ENCODE measurements around the gene LIN9. TPM values are rescaled to one million over a fixed set of nuclear protein-coding genes. Genes with fewer than 3 reads are reported as not detected.

Gene LIN9
- total and polyA plus RNA-seq, 2 of the 13 experiments (the other 11 are each of a cell fraction or from before 2014, with no cell fraction given) = 3.0 to 10.0 TPM

- TF ChIP-seq LBX2 (CRISPR knock-in tag; IDR thresholded peaks at IDR 0.05; ENCODE audit: borderline replicate concordance) (no peak; the same call in none of the 2 replicates), PCBP1 (IDR thresholded peaks at IDR 0.05; ENCODE audit: borderline replicate concordance, low read depth, low read length) (peak; percentile 93; the same call in 1 of the 2 replicates), NFYB (CRISPR knock-in tag; IDR thresholded peaks at IDR 0.05) (peak; percentile 11; the same call in 1 of the 2 replicates), PAX8 (CRISPR knock-in tag; IDR thresholded peaks at IDR 0.05; ENCODE audit: borderline replicate concordance) (peak; percentile 31; the same call in 1 of the 2 replicates), NONO (IDR thresholded peaks at IDR 0.05) (no peak), NONO (CRISPR knock-in tag; conservative IDR thresholded peaks at IDR 0.05) (no peak; the same call in 1 of the 2 replicates), ZNF83 (CRISPR knock-in tag; IDR thresholded peaks at IDR 0.05; ENCODE audit: borderline replicate concordance) (no peak), KLF12 (CRISPR knock-in tag; IDR thresholded peaks at IDR 0.05; ENCODE audit: borderline replicate concordance) (peak; percentile 76), GFI1 (CRISPR knock-in tag; IDR thresholded peaks at IDR 0.05; ENCODE audit: borderline replicate concordance) (peak; percentile 29; the same call in 1 of the 2 replicates), ZNF101 (CRISPR knock-in tag; IDR thresholded peaks at IDR 0.05; ENCODE audit: borderline replicate concordance, low read depth) (0 out of 2 replicates have a peak, but pooled peaks have one; percentile 71), FOXA3 (CRISPR knock-in tag; IDR thresholded peaks at IDR 0.05) (peak; percentile 55), NCOR1 (IDR thresholded peaks at IDR 0.05; ENCODE audit: borderline replicate concordance, low read length) (peak; percentile 50; the same call in 1 of the 2 replicates), CSRNP1 (CRISPR knock-in tag; IDR thresholded peaks at IDR 0.05) (peak; percentile 36; the same call in 1 of the 2 replicates), MLLT10 (CRISPR knock-in tag; IDR thresholded peaks at IDR 0.05) (no peak), ZNF276 (CRISPR knock-in tag; IDR thresholded peaks at IDR 0.05; ENCODE audit: low read depth) (no peak), ZNF33B (CRISPR knock-in tag; IDR thresholded peaks at IDR 0.05) (0 out of 2 replicates have a peak, but pooled peaks have one; percentile 23), ZNF710 (CRISPR knock-in tag; IDR thresholded peaks at IDR 0.05; ENCODE audit: borderline replicate concordance) (peak; percentile 61; the same call in 1 of the 2 replicates), ZNF317 (CRISPR knock-in tag; IDR thresholded peaks at IDR 0.05) (peak; percentile 81; the same call in 1 of the 2 replicates), ZFP1 (CRISPR knock-in tag; IDR thresholded peaks at IDR 0.05) (no peak), ZFY (CRISPR knock-in tag; IDR thresholded peaks at IDR 0.05) (peak; percentile 90), HMG20B (CRISPR knock-in tag; conservative IDR thresholded peaks at IDR 0.05) (0 out of 2 replicates have a peak, but pooled peaks have one; percentile 58), HNF4G (IDR thresholded peaks at IDR 0.05; ENCODE audit: borderline replicate concordance, low read depth, low read length) (0 out of 2 replicates have a peak, but pooled peaks have one; percentile 12), HNF4G (CRISPR knock-in tag; IDR thresholded peaks at IDR 0.05; ENCODE audit: borderline replicate concordance, low read depth) (peak; percentile 52; the same call in 1 of the 2 replicates)
These were observed 122.6 kb downstream of the LIN9 start, which contains the start of gene ACBD3 (continued) for GRCh38 chr1:226186124-226187018.
